AG10803 (cell line): ENCODE results near the gene NXPH2.

ENCODE experiments used
- DNase-seq: peaks from one replicate; pipeline ENCODE4 v3.0.0; 2010; ENCODE audit warnings: low read depth
- H3K4me3 ChIP-seq: 2 replicates; pipeline ENCODE4 v1.5.1; 2011; ENCODE audit warnings: mild to moderate bottlenecking, low read length, control low read depth
- TF ChIP-seq, protein P1 (sequence below): conservative IDR thresholded peaks from 2 replicates; pipeline ENCODE4 v1.5.1; 2011; ENCODE audit warnings: mild to moderate bottlenecking, low read length, control low read depth, inconsistent platforms

The NXPH2 gene

DNA sequence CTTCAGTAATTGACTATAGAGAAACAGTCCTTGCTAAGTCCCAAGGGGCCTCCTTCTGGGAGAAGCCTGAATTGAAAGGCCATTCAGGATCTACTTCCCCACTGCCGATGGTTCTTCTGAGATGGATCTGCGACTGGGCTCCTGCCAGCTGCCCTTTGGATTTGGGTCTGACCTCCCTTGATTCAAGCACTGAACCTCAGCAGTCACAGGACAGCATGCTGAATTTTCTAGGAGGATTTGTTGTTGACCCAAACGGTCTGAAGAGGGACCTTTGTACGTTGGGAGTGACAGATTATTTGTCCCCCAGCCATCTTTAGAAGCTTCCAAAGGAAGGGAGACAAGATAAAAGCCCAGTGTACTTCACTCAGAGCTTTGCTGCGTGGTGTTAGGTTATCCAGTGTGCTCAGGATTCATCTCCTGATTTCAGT lies 67.1 kb downstream of the NXPH2 start:
- DNase-seq = no peak
- H3K4me3 ChIP-seq = no peak overlapping the region
- TF ChIP-seq, protein P1, sequence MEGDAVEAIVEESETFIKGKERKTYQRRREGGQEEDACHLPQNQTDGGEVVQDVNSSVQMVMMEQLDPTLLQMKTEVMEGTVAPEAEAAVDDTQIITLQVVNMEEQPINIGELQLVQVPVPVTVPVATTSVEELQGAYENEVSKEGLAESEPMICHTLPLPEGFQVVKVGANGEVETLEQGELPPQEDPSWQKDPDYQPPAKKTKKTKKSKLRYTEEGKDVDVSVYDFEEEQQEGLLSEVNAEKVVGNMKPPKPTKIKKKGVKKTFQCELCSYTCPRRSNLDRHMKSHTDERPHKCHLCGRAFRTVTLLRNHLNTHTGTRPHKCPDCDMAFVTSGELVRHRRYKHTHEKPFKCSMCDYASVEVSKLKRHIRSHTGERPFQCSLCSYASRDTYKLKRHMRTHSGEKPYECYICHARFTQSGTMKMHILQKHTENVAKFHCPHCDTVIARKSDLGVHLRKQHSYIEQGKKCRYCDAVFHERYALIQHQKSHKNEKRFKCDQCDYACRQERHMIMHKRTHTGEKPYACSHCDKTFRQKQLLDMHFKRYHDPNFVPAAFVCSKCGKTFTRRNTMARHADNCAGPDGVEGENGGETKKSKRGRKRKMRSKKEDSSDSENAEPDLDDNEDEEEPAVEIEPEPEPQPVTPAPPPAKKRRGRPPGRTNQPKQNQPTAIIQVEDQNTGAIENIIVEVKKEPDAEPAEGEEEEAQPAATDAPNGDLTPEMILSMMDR = no peak

DNA sequence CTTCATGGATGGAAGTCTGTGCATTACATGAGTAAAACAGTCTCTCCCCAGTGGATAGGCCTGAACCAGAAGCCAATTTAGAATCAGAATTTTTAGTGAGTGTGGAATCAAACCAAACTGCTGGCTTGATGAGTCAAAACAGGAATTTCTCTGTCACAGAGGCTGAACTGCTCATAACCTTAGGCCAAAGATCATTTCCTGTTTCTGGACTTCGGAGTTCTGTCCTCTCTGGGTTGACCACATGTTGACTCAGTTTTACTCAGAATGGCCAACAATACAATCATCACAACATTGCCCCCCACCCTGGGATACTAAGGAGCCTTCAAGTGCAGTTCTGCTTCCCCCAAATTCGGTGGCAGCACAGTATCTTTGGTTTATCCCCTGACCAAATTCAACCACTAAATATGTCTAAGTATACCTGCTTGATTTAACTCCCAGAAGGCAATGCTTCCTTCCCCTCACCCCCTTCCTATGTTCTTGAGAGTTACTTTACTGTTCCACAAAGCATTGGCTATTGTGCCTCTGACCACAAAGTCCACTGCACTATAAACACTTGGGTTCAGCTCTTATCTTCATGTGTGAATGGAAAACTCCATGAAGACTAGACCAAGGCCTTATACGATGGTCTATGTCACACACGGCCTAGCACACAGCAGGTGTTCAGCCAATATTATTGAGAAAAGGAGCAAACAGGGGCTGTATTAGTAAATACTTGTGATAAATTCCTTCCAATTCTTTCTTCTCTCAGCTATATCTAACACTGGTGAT lies 67.8 kb downstream of the NXPH2 start:
- H3K4me3 ChIP-seq = no peak overlapping the region
- TF ChIP-seq, protein P1 = no peak
- peak; percentile 22 for DNase-seq

- H3K4me3 ChIP-seq = no peak overlapping the region
- DNase-seq = no peak
- TF ChIP-seq, protein P1 = no peak
These were observed 68.4 kb downstream of the NXPH2 start for GRCh38 chr2:138711812-138712211.

DNA sequence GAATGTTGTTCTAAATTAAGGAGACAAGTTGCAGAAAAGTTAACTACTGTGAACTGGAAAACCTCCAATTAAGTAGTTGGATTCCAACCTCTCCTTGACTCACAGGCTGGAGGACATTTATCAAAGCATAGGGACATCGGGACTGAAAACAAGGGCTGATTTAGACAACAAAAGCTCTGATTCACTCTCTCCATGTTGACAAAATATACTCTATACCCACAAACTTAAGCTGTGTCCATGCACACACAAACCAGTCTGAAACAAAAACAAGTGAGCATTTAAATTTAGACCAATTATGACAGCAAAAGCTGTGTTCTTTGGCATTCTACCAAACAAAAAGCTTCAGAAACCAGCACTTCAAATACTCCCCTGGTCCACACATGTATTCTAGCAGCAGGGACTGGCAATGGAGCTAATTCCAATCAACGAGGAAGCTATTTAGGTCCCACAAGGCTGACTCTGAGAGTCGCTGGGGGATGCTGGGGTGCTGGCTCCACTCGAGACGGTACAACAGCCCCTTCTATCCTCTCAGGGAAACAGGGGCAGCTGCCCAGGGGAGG lies 71.4 kb downstream of the NXPH2 start:
- TF ChIP-seq, protein P1 = no peak
- H3K4me3 ChIP-seq = no peak overlapping the region
- peak; percentile 49 for DNase-seq

- TF ChIP-seq, protein P1 = no peak
- H3K4me3 ChIP-seq = no peak overlapping the region
- DNase-seq = peak; percentile 76
These were observed 72.7 kb downstream of the NXPH2 start for GRCh38 chr2:138707392-138708074.

DNA sequence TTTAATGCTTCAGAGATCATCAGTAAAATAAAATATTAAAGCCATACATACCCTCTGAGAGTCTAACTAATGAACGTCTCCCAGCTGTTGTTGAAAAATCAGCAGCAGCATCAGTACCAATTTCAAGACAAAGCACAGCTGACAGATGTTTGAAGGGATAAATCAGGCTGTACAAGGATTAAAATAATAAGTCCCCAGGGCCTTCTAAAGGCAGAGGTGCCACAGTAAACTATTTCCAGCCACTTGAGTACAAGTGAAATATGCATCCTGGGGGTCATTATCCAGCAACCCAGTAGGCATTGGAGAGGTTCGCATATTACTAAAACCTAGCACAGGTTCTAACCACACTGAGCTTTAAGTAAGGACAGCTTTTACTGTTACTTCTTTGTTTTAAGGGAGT lies 76.9 kb downstream of the NXPH2 start:
- DNase-seq = no peak
- no peak overlapping the region for H3K4me3 ChIP-seq
- TF ChIP-seq, protein P1 = no peak
